COLO829 (cell line): Measurements from ENCODE around the gene ZNF365.
A peak's percentile ranks its signal among the peaks of the same experiment; 100 is the strongest.

ENCODE experiments used
- DNase-seq: peaks from one replicate; pipeline ENCODE4 v3.0.0; 2012; ENCODE audit warnings: low spot score

ZNF365 gene

GRCh38 chr10:62422068-62422590 is 48.0 kb downstream of the ZNF365 start:
- DNase-seq: no peak

GRCh38 chr10:62424026-62424425 is 49.9 kb downstream of the ZNF365 start:
- DNase-seq: no peak

- DNase-seq: no peak
These were observed 51.9 kb downstream of the ZNF365 start for GRCh38 chr10:62426086-62426485.

DNA sequence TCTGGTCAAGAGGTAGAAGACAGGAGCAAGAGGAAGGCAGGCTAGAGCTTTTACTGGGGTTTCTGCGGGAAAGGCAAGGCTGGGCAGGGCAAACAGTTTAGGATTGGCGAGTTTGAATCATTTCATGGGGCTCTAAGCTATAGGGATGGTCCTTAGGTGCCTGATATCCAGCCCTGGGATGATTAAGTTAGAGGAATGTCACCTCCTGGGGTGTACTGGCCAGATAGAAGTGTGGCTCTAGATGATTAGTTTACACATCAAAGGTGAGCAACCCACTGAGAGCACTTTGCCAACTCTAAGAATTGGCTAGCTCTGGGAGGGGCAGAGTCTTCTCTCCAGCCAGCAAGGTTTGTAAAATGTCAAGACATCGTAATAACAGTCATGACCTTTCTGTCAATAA is 52.4 kb downstream of the ZNF365 start:
- no peak for DNase-seq

DNA sequence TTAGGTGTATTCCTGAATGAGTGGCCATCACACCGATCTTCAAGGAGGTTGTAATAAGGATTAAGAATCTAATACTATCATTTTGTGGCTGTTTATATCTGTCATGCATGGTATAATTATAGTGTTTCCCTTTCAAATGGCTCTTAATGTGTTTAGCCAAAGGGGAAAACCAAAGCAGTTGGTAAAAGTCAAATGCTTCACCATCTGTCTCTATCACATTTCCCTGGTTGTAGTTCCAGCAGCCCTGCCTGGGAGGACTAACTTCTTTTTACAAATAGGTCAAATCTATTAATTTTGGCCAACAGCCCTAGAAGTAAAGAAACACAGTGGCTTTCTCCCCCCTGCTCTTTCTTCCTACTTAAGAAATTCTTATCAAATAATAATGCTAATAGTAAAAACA is 56.7 kb downstream of the ZNF365 start:
- DNase-seq: no peak

GRCh38 chr10:62433181-62433692 is 59.1 kb downstream of the ZNF365 start:
- DNase-seq: peak; percentile 75

- no peak for DNase-seq
These were observed 59.7 kb downstream of the ZNF365 start for GRCh38 chr10:62433901-62434300.

DNA sequence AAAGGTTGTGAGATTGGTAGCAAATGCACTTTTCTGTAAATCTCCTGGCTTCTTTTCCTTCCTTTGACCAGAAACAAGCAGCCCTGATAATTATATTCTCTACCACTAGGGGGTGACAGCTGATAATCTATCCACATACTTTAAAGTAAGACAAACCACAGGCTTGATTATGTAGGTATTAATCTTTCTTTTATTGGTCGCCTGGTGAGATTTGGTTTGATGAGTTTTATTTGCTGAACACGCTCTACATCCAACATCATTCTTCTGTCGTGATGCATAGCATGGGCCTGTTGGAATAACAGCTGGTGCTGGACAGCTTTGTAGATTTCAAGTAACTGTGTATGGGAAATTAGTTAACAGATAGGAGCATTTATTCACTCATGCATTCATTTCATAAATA is 63.5 kb downstream of the ZNF365 start:
- peak; percentile 40 for DNase-seq

DNA sequence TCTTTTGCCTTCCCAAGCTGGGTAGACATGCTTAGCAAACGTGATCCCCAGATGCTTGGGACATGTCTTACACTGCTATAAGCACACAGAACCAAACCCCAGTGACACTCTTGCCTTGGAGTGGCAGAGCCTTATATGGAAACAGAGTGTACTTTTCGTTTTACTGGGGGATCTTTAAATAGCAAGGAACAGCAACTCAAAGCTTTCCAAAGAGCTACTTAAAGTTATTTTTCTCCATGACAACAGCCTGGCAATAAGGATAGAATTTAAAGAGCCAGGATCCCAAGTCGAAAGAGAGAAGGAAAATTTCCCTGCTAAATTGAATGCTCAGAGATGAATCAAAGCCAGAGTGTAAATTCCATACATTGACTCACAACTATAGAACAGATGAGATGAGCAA is 67.8 kb downstream of the ZNF365 start:
- DNase-seq: no peak

DNA sequence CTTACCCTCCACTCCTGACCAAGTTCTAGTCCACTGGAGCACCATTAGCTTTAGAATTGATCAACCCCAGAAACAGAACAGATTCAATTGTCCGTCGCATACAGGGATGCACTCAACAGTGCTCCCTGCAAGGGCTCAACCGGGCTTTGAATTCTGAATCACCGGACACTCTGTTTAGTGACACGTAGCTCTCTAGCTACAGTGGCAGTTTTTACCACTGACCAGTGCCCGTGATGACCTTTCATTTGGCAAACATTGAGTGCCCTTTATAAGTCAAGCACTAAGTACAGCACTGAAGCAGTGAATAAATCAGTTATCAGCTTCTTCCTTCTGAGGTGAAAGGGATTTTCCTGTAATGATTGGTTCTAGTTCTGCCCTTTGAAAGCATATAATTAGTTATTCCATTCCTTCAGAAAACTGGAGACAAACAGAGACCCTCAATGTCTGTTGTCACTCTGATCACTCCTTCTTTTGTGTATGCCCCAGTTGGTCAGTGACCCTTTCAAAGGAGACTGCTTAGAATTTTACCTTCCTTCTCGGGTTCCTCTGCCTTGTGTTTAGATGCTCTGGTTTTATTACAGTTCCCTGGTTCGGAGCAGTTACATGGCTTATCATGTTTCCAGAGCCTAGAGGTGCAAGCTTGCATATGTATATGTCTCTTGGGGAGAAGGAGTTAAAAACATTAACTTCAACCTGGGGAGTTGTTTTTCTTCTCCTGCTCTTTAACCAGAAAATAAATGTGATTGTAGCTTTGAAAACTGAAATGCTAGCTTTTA is 68.9 kb downstream of the ZNF365 start:
- no peak for DNase-seq

DNA sequence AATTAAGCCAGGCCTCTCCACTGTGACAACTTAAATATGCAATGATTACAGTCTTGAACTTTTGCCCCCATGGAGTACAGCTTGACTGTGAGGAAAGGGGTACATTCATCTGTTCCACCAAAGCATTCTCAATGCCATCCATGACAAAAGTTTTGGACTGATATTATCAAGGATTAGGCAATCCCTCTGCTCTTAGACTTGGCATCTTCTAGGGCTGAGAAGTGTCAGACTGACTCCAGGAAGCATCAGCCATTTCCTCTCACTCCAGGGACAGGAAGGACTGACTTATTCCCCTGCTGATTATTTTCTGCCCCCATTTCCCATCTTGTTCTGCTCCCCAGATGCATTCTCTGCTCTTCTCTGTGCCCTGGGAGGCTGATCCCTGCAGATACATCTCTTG is 69.7 kb downstream of the ZNF365 start:
- DNase-seq: no peak

DNA sequence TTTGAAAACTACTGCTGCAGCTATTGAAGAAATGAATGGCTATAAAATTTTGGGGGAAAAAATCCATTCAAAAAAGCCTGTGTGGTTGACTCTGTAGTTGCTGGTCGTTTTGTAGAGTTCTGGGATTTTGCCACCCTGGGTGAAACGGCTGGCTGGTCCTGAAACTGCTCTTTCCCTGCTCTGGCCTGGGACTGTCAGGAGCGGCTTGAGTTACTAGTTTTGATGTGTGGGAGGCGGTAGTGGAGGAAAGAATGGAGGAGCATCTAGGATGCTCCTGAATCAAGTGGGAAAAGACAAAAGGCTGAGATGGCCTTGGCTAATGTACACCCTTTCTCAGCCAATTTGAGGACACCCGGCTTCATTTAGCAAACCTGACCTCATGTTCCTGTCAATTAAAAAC is 72.5 kb downstream of the ZNF365 start:
- DNase-seq: no peak

GRCh38 chr10:62450912-62451610 is 76.9 kb downstream of the ZNF365 start:
- no peak for DNase-seq

GRCh38 chr10:62451611-62451975 is 77.4 kb downstream of the ZNF365 start:
- no peak for DNase-seq
